ENCODE results near the gene SLC11A1.

Gene SLC11A1

GRCh38 chr2:218364196-218364595, 17.9 kb upstream of the SLC11A1 start:
- no peak for DNase-seq (ENCODE audit: low read depth)
- no peak overlapping the region for H3K4me3 ChIP-seq (ENCODE audit: control insufficient read depth, low read depth, low read length)
- TF ChIP-seq CTCF (conservative IDR thresholded peaks at IDR 0.05; ENCODE audit: control insufficient read depth, insufficient read depth, low read depth, low read length): no peak

GRCh38 chr2:218366621-218367414, 15.3 kb upstream of the SLC11A1 start:
- no peak for TF ChIP-seq CTCF (conservative IDR thresholded peaks at IDR 0.05; ENCODE audit: control insufficient read depth, insufficient read depth, low read depth, low read length)
- DNase-seq (ENCODE audit: low read depth): no peak
- peak overlapping the region; percentile 48 for H3K4me3 ChIP-seq (ENCODE audit: control insufficient read depth, low read depth, low read length)

GRCh38 chr2:218367415-218368149, 14.5 kb upstream of the SLC11A1 start:
- peak; percentile 64 for DNase-seq (ENCODE audit: low read depth)
- H3K4me3 ChIP-seq (ENCODE audit: control insufficient read depth, low read depth, low read length): peak overlapping the region; percentile 48
- TF ChIP-seq CTCF (conservative IDR thresholded peaks at IDR 0.05; ENCODE audit: control insufficient read depth, insufficient read depth, low read depth, low read length): no peak

- no peak for DNase-seq (ENCODE audit: low read depth)
- TF ChIP-seq CTCF (conservative IDR thresholded peaks at IDR 0.05; ENCODE audit: control insufficient read depth, insufficient read depth, low read depth, low read length): no peak
- H3K4me3 ChIP-seq (ENCODE audit: control insufficient read depth, low read depth, low read length): peak overlapping the region; percentile 48
Measured at GRCh38 chr2:218368150-218368528, 13.9 kb upstream of the SLC11A1 start.

GRCh38 chr2:218368621-218369153, 13.4 kb upstream of the SLC11A1 start:
- DNase-seq (ENCODE audit: low read depth): peak; percentile 14
- H3K4me3 ChIP-seq (ENCODE audit: control insufficient read depth, low read depth, low read length): no peak overlapping the region
- no peak for TF ChIP-seq CTCF (conservative IDR thresholded peaks at IDR 0.05; ENCODE audit: control insufficient read depth, insufficient read depth, low read depth, low read length)

GRCh38 chr2:218369330-218369729, 12.7 kb upstream of the SLC11A1 start:
- H3K4me3 ChIP-seq (ENCODE audit: control insufficient read depth, low read depth, low read length): no peak overlapping the region
- TF ChIP-seq CTCF (conservative IDR thresholded peaks at IDR 0.05; ENCODE audit: control insufficient read depth, insufficient read depth, low read depth, low read length): no peak
- no peak for DNase-seq (ENCODE audit: low read depth)

All from fibroblast of mammary gland (primary cell).